Fibroblast of lung (primary cell): ENCODE data around the gene C1orf122. TPM values are rescaled to one million over a fixed set of nuclear protein-coding genes. Genes with fewer than 3 reads are reported as not detected.

ENCODE experiments used
- DNase-seq, 2 donors: peaks; one replicate each; pipeline versions ENCODE4 v3.0.0 to v3.0.0-alpha.2; 2010; ENCODE audit warnings: low read depth in 2 of 2
- H2AFZ ChIP-seq: 2 replicates; pipeline ENCODE4 v1.5.1; 2012; ENCODE audit warnings: low read length, control low read depth, inconsistent platforms
- H3K27ac ChIP-seq: 2 replicates; pipeline ENCODE4 v1.5.1; 2011; ENCODE audit warnings: low read length, control low read depth; ENCODE audit not compliant: insufficient read depth
- H3K27me3 ChIP-seq: 2 replicates; pipeline ENCODE4 v1.5.1; 2011; ENCODE audit warnings: mild to moderate bottlenecking, low read length; ENCODE audit not compliant: control insufficient read depth, insufficient read depth
- H3K36me3 ChIP-seq: 2 replicates; pipeline ENCODE4 v1.5.1; 2011; ENCODE audit warnings: low read length; ENCODE audit not compliant: control insufficient read depth, insufficient read depth
- H3K4me1 ChIP-seq: 2 replicates; pipeline ENCODE4 v1.5.1; 2011; ENCODE audit warnings: low read length; ENCODE audit not compliant: control insufficient read depth, insufficient read depth; ENCODE audit errors: extremely low read depth
- H3K4me2 ChIP-seq: 2 replicates; pipeline ENCODE4 v1.5.1; 2011; ENCODE audit warnings: low read length, control low read depth; ENCODE audit not compliant: insufficient read depth; ENCODE audit errors: extremely low read depth
- H3K4me3 ChIP-seq, 4 experiments: fragments of 200-600 bp in 1 of 4; sonication (generic) in 1 of 4; replicated peaks in 1 of 4; 2 replicates each; pipeline ENCODE4 v1.5.1; 2011 to 2016; ENCODE audit warnings: low read length in 4 of 4, low read depth in 3 of 4, mild to moderate bottlenecking in 3 of 4, control low read depth in 2 of 4, inconsistent platforms in 1 of 4, mixed read lengths in 1 of 4; ENCODE audit not compliant: insufficient read depth in 1 of 4; ENCODE audit errors: control extremely low read depth in 1 of 4
- H3K79me2 ChIP-seq: 2 replicates; pipeline ENCODE4 v1.5.1; 2012; ENCODE audit warnings: mild to moderate bottlenecking, low read length, inconsistent platforms; ENCODE audit not compliant: control insufficient read depth, insufficient read depth
- H3K9ac ChIP-seq: 2 replicates; pipeline ENCODE4 v1.5.1; 2011; ENCODE audit warnings: mild to moderate bottlenecking, low read length, control low read depth; ENCODE audit not compliant: insufficient read depth
- H3K9me3 ChIP-seq: 2 replicates; pipeline ENCODE4 v1.5.1; 2012; ENCODE audit warnings: low read depth, low read length; ENCODE audit not compliant: control insufficient read depth, insufficient read depth
- H4K20me1 ChIP-seq: 2 replicates; pipeline ENCODE4 v1.5.1; 2011; ENCODE audit warnings: low read length; ENCODE audit not compliant: control insufficient read depth, insufficient read depth; ENCODE audit errors: extremely low read depth
- EZH2 ChIP-seq: IDR thresholded peaks from 2 replicates; pipeline ENCODE4 v1.5.1; 2012; ENCODE audit warnings: low read length, control low read depth, mild to moderate bottlenecking; ENCODE audit errors: missing control alignments
- polyA plus RNA-seq, 2 donors: library from polyadenylated mRNA; depleted of rRNA in 1 of 2; stranded (reverse) in 1 of 2; unstranded in 1 of 2; fragments of >200 nt; gene quantifications; 2 replicates each; pipeline ENCODE4 v1.2.1, GENCODE V29; 2011 to 2012; ENCODE audit warnings: missing spikeins in 1 of 2
- total RNA-seq: library from RNA; depleted of rRNA; stranded (reverse); fragments of >200 nt; gene quantifications from 2 replicates; pipeline ENCODE4 v1.2.1, GENCODE V29; 2014
- TF ChIP-seq, protein P1 (sequence below), 2 donors: IDR thresholded peaks in 1 of 2; conservative IDR thresholded peaks in 1 of 2; 1 replicate in 1 of 2; 2 replicates in 1 of 2; pipeline ENCODE4 v1.5.1; 2011 to 2012; ENCODE audit warnings: low read length in 2 of 2, control low read depth in 1 of 2, inconsistent platforms in 1 of 2, low read depth in 1 of 2, mild to moderate bottlenecking in 1 of 2

Gene C1orf122
- total and polyA plus RNA-seq, 2 donors (not counting 1 experiment from before 2014, with no cell fraction given) = 14.8 to 28.1 TPM

- TF ChIP-seq EZH2 = no peak
- TF ChIP-seq, protein P1, sequence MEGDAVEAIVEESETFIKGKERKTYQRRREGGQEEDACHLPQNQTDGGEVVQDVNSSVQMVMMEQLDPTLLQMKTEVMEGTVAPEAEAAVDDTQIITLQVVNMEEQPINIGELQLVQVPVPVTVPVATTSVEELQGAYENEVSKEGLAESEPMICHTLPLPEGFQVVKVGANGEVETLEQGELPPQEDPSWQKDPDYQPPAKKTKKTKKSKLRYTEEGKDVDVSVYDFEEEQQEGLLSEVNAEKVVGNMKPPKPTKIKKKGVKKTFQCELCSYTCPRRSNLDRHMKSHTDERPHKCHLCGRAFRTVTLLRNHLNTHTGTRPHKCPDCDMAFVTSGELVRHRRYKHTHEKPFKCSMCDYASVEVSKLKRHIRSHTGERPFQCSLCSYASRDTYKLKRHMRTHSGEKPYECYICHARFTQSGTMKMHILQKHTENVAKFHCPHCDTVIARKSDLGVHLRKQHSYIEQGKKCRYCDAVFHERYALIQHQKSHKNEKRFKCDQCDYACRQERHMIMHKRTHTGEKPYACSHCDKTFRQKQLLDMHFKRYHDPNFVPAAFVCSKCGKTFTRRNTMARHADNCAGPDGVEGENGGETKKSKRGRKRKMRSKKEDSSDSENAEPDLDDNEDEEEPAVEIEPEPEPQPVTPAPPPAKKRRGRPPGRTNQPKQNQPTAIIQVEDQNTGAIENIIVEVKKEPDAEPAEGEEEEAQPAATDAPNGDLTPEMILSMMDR (conservative IDR thresholded peaks at IDR 0.05 in 1 of 2, IDR thresholded peaks at IDR 0.05 in 1 of 2; ENCODE audit: low read depth in 1 of 2, low read length in 2 of 2) = no peak
- Histone ChIP-seq H3K27me3 (no peaks in the 10 kb centered on the region), H3K4me2 (no peak overlapping the region), H2AFZ (no peak overlapping the region), H3K36me3 (peaks cover 5% of the 10 kb centered on the region), H3K9me3 (no peaks in the 10 kb centered on the region), H3K9ac (no peak overlapping the region), H4K20me1 (no peaks in the 10 kb centered on the region), H3K4me1 (no peaks in the 10 kb centered on the region), H3K79me2 (peaks cover 53% of the 10 kb centered on the region), H3K4me3 (no peak overlapping the region), H3K27ac (no peak overlapping the region)
- no peak for DNase-seq
Measured at GRCh38 chr1:37853157-37853556, 45.6 kb downstream of the C1orf122 start.

DNA sequence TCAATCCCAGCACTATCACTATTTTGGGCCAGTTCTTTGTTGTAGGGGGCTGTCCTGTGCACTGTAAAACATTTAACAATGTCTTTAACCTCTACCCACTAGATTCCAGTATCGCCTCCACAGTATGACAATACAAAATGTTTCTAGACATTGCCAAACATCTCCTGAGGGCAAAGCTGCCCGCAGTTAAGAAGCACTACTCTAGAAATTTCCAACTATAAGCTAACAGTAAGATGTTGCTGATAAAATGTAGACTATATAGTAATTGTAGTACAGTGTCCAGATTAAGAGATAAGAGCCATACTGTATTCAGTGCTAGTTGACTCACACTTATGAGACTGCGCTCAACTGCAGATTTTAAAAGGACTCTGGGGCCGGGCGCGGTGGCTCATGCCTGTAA lies 46.8 kb downstream of the C1orf122 start:
- no peak overlapping the region for H3K4me2 ChIP-seq
- H2AFZ ChIP-seq = no peak overlapping the region
- H4K20me1 ChIP-seq = no peaks in the 10 kb centered on the region
- H3K79me2 ChIP-seq = peaks cover 57% of the 10 kb centered on the region
- no peaks in the 10 kb centered on the region for H3K27me3 ChIP-seq
- H3K9ac ChIP-seq = no peak overlapping the region
- H3K27ac ChIP-seq = no peak overlapping the region
- DNase-seq = no peak
- H3K4me1 ChIP-seq = no peaks in the 10 kb centered on the region
- H3K36me3 ChIP-seq = peaks cover 5% of the 10 kb centered on the region
- TF ChIP-seq EZH2 = no peak
- TF ChIP-seq, protein P1 (conservative IDR thresholded peaks at IDR 0.05 in 1 of 2, IDR thresholded peaks at IDR 0.05 in 1 of 2; ENCODE audit: low read depth in 1 of 2, low read length in 2 of 2) = no peak
- H3K9me3 ChIP-seq = no peaks in the 10 kb centered on the region
- no peak overlapping the region for H3K4me3 ChIP-seq

Other genes starting within 250 kb of the C1orf122 start
- 56.0 and 73.3 TPM in 2 replicates for gene GNL2, start 211.9 kb upstream of the C1orf122 start, total RNA-seq
- gene GNL2, start 211.9 kb upstream of the C1orf122 start, polyA plus RNA-seq = 50.0 and 58.7 TPM in 2 replicates
- 0.26 and 0.50 TPM in 2 replicates for gene RSPO1, start 172.9 kb upstream of the C1orf122 start, total RNA-seq
- 0.08 and 0.15 TPM in 2 replicates for gene RSPO1, start 172.9 kb upstream of the C1orf122 start, polyA plus RNA-seq
- gene CDCA8, start 115.3 kb upstream of the C1orf122 start, total RNA-seq = 0.26 and 3.8 TPM in 2 replicates
- gene CDCA8, start 115.3 kb upstream of the C1orf122 start, polyA plus RNA-seq = 9.5 and 47.5 TPM in 2 replicates
- gene EPHA10, start 42.7 kb upstream of the C1orf122 start, total RNA-seq = under 0.01 TPM in 2 replicates
- gene EPHA10, start 42.7 kb upstream of the C1orf122 start, polyA plus RNA-seq = not detected in 2 replicates
- gene MANEAL, start 13.9 kb upstream of the C1orf122 start, total RNA-seq = 0.26 and 0.50 TPM in 2 replicates
- gene MANEAL, start 13.9 kb upstream of the C1orf122 start, polyA plus RNA-seq = 0.44 and 0.79 TPM in 2 replicates
- 12.6 and 14.0 TPM in 2 replicates for gene YRDC, start 418 bp downstream of the C1orf122 start, total RNA-seq
- 9.9 and 15.9 TPM in 2 replicates for gene YRDC, start 418 bp downstream of the C1orf122 start, polyA plus RNA-seq
- gene MTF1, start 51.8 kb downstream of the C1orf122 start, total RNA-seq = 3.1 and 4.5 TPM in 2 replicates
- 8.4 and 8.8 TPM in 2 replicates for gene MTF1, start 51.8 kb downstream of the C1orf122 start, polyA plus RNA-seq
- gene INPP5B, start 139.3 kb downstream of the C1orf122 start, total RNA-seq = 42.1 and 55.0 TPM in 2 replicates
- gene INPP5B, start 139.3 kb downstream of the C1orf122 start, polyA plus RNA-seq = 18.8 and 23.6 TPM in 2 replicates
- 72.3 and 97.8 TPM in 2 replicates for gene SF3A3, start 182.2 kb downstream of the C1orf122 start, total RNA-seq
- gene SF3A3, start 182.2 kb downstream of the C1orf122 start, polyA plus RNA-seq = 60.3 and 62.4 TPM in 2 replicates
- gene FHL3, start 197.7 kb downstream of the C1orf122 start, total RNA-seq = 13.9 and 14.4 TPM in 2 replicates
- 14.7 and 25.0 TPM in 2 replicates for gene FHL3, start 197.7 kb downstream of the C1orf122 start, polyA plus RNA-seq
- gene UTP11, start 204.9 kb downstream of the C1orf122 start, total RNA-seq = 34.8 and 39.5 TPM in 2 replicates
- 56.5 and 63.7 TPM in 2 replicates for gene UTP11, start 204.9 kb downstream of the C1orf122 start, polyA plus RNA-seq
- under 0.01 TPM in 1 of 2 replicates, not detected in the other for gene POU3F1, start 239.0 kb downstream of the C1orf122 start, total RNA-seq
- not detected in 2 replicates for gene POU3F1, start 239.0 kb downstream of the C1orf122 start, polyA plus RNA-seq